GM12878 (cell line): ENCODE measurements around the gene INPP5D. TPM values are rescaled to one million over a fixed set of nuclear protein-coding genes. Genes with fewer than 3 reads are reported as not detected.

Experiments used
- ATAC-seq: fragments of 200-7000 bp; cut with Tn5 transposase; 3 replicates; pipeline ENCODE4 v1.9.1; 2020; ENCODE audit warnings: mild to moderate bottlenecking, moderate library complexity
- BruUV-seq: library from RNA; stranded (reverse); fragments of 400-500 nt; replicated peaks from 2 replicates; lab custom pipeline; 2021; lab: Mats Ljungman, UMichigan
- CTCF ChIA-PET: fragments of 300-600 bp; sonication (Branson Sonifier 250); formaldehyde crosslinking; extraction: SDS; loops from one replicate; lab custom pipeline; 2021; ENCODE audit warnings: inconsistent platforms; lab: Yijun Ruan, JAX
- POLR2A ChIA-PET: fragments of 350-600 bp; formaldehyde crosslinking; extraction: SDS; loops from one replicate; lab custom pipeline; 2021; ENCODE audit warnings: inconsistent platforms; lab: Charles Lee
- RAD21 ChIA-PET: fragments of 300-600 bp; sonication (Branson Sonifier 250); formaldehyde crosslinking; loops from one replicate; lab custom pipeline; 2023; ENCODE audit warnings: antibody characterized with exemption; ENCODE audit not compliant: unreplicated experiment; lab: Charles Lee
- SMC1A ChIA-PET: fragments of 300-600 bp; sonication (Branson Sonifier 250); formaldehyde crosslinking; loops from one replicate; lab custom pipeline; 2023; ENCODE audit not compliant: unreplicated experiment, uncharacterized antibody; lab: Charles Lee
- DNase-seq: peaks from one replicate; pipeline ENCODE4 v3.0.0-alpha.2; 2011; ENCODE audit warnings: low read depth, low spot score
- FAIRE-seq: peaks from 3 replicates; lab custom pipeline; 2011; peaks lifted over from hg19 to GRCh38; lab: Jason Lieb, UNC
- H2AFZ ChIP-seq: 2 replicates; pipeline ENCODE4 v1.6.0; 2011; ENCODE audit warnings: low read depth, low read length, control low read depth; ENCODE audit not compliant: control insufficient read depth
- H3K27ac ChIP-seq: 2 replicates; pipeline ENCODE4 v1.5.1; 2011; ENCODE audit warnings: control low read depth; ENCODE audit not compliant: control insufficient read depth, insufficient read depth
- H3K27me3 ChIP-seq, 2 experiments: replicated peaks in 1 of 2; 2 replicates each; pipeline versions ENCODE4 v1.6.0 to v1.6.1; 2011; ENCODE audit warnings: low read length in 1 of 2; ENCODE audit not compliant: control insufficient read depth in 2 of 2, insufficient read depth in 2 of 2
- H3K36me3 ChIP-seq, 2 experiments: 2 replicates each; pipeline ENCODE4 v1.5.1; 2011; ENCODE audit warnings: low read length in 1 of 2; ENCODE audit not compliant: control insufficient read depth in 2 of 2, insufficient read depth in 2 of 2
- H3K4me1 ChIP-seq: 2 replicates; pipeline ENCODE4 v1.6.1; 2011; ENCODE audit warnings: mild to moderate bottlenecking, low read length, moderate library complexity, mixed read lengths; ENCODE audit not compliant: control insufficient read depth, insufficient read depth
- H3K4me2 ChIP-seq: 2 replicates; pipeline ENCODE4 v1.6.0; 2011; ENCODE audit warnings: control low read depth; ENCODE audit not compliant: control insufficient read depth, insufficient read depth
- H3K4me3 ChIP-seq: fragments of 200-600 bp; sonication (generic); 2 replicates; pipeline ENCODE4 v1.5.1; 2016
- H3K79me2 ChIP-seq: 2 replicates; pipeline ENCODE4 v1.6.0; 2011; ENCODE audit warnings: low read length; ENCODE audit not compliant: control insufficient read depth, insufficient read depth
- H3K9ac ChIP-seq: 2 replicates; pipeline ENCODE4 v1.8.0; 2011; ENCODE audit warnings: low read length, control low read depth, mixed read lengths; ENCODE audit not compliant: control insufficient read depth, insufficient read depth
- H3K9me3 ChIP-seq: replicated peaks from 3 replicates; pipeline ENCODE4 v1.5.1; 2011; ENCODE audit warnings: mild to moderate bottlenecking, low read length; ENCODE audit not compliant: control insufficient read depth, insufficient read depth
- H4K20me1 ChIP-seq: 2 replicates; pipeline ENCODE4 v1.6.0; 2011; ENCODE audit not compliant: control insufficient read depth, insufficient read depth
- ATF7 ChIP-seq: fragments of 450-650 bp; IDR thresholded peaks from 2 replicates; pipeline ENCODE4 v1.6.1; 2016; ENCODE audit warnings: low read depth, mild to moderate bottlenecking
- BACH1 ChIP-seq: fragments of 450-650 bp; IDR thresholded peaks from 2 replicates; pipeline ENCODE4 v1.6.1; 2017; ENCODE audit warnings: mild to moderate bottlenecking, borderline replicate concordance
- ESRRA ChIP-seq: IDR thresholded peaks from 2 replicates; pipeline ENCODE4 v1.6.1; 2012; ENCODE audit warnings: mild to moderate bottlenecking, low read length, improper control_type of control experiment
- MEF2B ChIP-seq: fragments of 450-650 bp; IDR thresholded peaks from 2 replicates; pipeline ENCODE4 v1.6.1; 2018; ENCODE audit warnings: mild to moderate bottlenecking, moderate library complexity; ENCODE audit not compliant: partially characterized antibody, poor library complexity, severe bottlenecking
- RELA ChIP-seq: fragments of 450-650 bp; IDR thresholded peaks from 2 replicates; pipeline ENCODE4 v1.8.0; 2014; ENCODE audit warnings: borderline replicate concordance; ENCODE audit not compliant: partially characterized antibody
- SMC3 ChIP-seq: IDR thresholded peaks from 2 replicates; pipeline ENCODE4 v1.6.1; 2011; ENCODE audit warnings: low read length, improper control_type of control experiment, borderline replicate concordance
- ZNF217 ChIP-seq: fragments of 450-650 bp; IDR thresholded peaks from 2 replicates; pipeline ENCODE4 v1.6.1; 2017; ENCODE audit warnings: antibody characterized with exemption, mild to moderate bottlenecking
- WGBS: methylation state at CpG from one replicate; pipeline ENCODE4 v1.1.6; 2016; ENCODE audit warnings: low lambda C conversion rate; ENCODE audit not compliant: insufficient replicate concordance, insufficient coverage; ENCODE audit errors: missing lambda C conversion rate; 5-methylcytosine and 5-hydroxymethylcytosine counted together
- in situ Hi-C: fragments of 300-500 bp; cut with MboI; formaldehyde crosslinking; loops from 9 replicates; pipeline ENCODE4 v1.14.3; 2018; ENCODE audit warnings: mixed read lengths
- intact Hi-C: fragments of 100-400 bp; cut with micrococcal nuclease; formaldehyde crosslinking; loops from one replicate; pipeline ENCODE4 v1.14.2; 2022; ENCODE audit not compliant: unreplicated experiment
- polyA plus RNA-seq, 11 experiments: library from polyadenylated mRNA; depleted of rRNA in 4 of 11; unstranded in 6 of 11; stranded (reverse) in 5 of 11; fragments of >200 nt; fragmentation: Nextera tagmentation in 4 of 11; fragmentation: Illumina TruSeq in 1 of 11; extraction: Ambion mirVana in 4 of 11; extraction: Trizol in 1 of 11; gene quantifications; 1 replicate in 1 of 11; 2 replicates in 10 of 11; pipeline versions ENCODE4 v1.2.1 to v1.2.3, GENCODE V29; 2011 to 2016; ENCODE audit warnings: inconsistent platforms in 2 of 11, missing spikeins in 2 of 11, low read depth in 1 of 11
- total RNA-seq, 4 experiments: library from RNA; depleted of rRNA in 3 of 4; stranded (reverse); fragments of >200 nt in 3 of 4; fragmentation: Illumina TruSeq in 1 of 4; extraction: Trizol in 1 of 4; gene quantifications; 2 replicates each; pipeline versions ENCODE4 v1.2.1 to v1.2.3, GENCODE V29; 2013 to 2021
- TF ChIP-seq, protein P1 (sequence below): fragments of 450-650 bp; IDR thresholded peaks from 2 replicates; pipeline ENCODE4 v1.6.1; 2018; ENCODE audit warnings: mild to moderate bottlenecking, low read depth, moderate library complexity; ENCODE audit not compliant: partially characterized antibody
- TF ChIP-seq, protein P2 (sequence below): IDR thresholded peaks from 2 replicates; pipeline ENCODE4 v1.6.1; 2012; ENCODE audit warnings: low read depth, low read length, improper control_type of control experiment

Gene INPP5D
- total and polyA plus RNA-seq, 10 of the 15 experiments (the other 5 are each of a cell fraction or from before 2014, with no cell fraction given): 11.8 to 139 (median 88.8) TPM

DNA sequence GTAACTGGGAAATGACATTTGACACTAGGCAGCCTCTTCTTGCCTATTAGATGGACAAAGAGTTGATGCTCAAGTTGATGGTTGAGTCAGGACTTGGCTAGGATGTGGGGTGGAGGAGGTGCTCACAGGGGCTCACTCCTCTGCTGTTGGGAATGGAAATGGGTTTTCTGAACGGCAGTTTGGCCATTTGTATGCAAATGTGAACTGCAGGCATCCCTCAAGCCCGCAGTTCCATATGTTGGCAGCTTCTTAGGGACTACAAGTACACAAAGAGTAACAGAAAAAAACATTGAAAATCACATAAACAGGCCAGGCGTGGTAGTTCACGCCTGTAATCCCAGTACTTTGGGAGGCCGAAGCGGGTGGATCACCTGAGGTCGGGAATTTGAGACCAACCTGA is 80.8 kb downstream of the INPP5D start:
- H2AFZ ChIP-seq: no peak overlapping the region
- H3K36me3 ChIP-seq: peaks cover 22 to 36% of the 10 kb centered on the region in 2 experiments
- H3K4me1 ChIP-seq: peaks cover 19% of the 10 kb centered on the region
- no TSS peak for BruUV-seq
- ATAC-seq (no peak), DNase-seq (no peak), FAIRE-seq (no peak)
- H3K27me3 ChIP-seq: no peaks in the 10 kb centered on the region
- in situ Hi-C loops (no loop called here), intact Hi-C loops (no loop called here)
- no peak overlapping the region for H3K27ac ChIP-seq
- ChIA-PET POLR2A (no interaction called here), RAD21 (interaction anchor here (1.2 kb wide), 1 partner anchor 77 kb away, joined by 4 read pairs; no protein-coding TSS in a partner anchor), SMC1A (interaction anchor here (1.7 kb wide), 1 partner anchor 59 kb away, joined by 3 read pairs; no protein-coding TSS in a partner anchor), CTCF (interaction anchor here (1.0 kb wide), 1 partner anchor 12 kb away, joined by 3 read pairs; no protein-coding TSS in a partner anchor)
- WGBS: 84% methylated on average over 7 of the region's 7 CpGs
- H3K9me3 ChIP-seq: no peaks in the 10 kb centered on the region; the same call in 2 of the 3 replicates
- no peak for TF ChIP-seq ESRRA
- TF ChIP-seq, protein P1, sequence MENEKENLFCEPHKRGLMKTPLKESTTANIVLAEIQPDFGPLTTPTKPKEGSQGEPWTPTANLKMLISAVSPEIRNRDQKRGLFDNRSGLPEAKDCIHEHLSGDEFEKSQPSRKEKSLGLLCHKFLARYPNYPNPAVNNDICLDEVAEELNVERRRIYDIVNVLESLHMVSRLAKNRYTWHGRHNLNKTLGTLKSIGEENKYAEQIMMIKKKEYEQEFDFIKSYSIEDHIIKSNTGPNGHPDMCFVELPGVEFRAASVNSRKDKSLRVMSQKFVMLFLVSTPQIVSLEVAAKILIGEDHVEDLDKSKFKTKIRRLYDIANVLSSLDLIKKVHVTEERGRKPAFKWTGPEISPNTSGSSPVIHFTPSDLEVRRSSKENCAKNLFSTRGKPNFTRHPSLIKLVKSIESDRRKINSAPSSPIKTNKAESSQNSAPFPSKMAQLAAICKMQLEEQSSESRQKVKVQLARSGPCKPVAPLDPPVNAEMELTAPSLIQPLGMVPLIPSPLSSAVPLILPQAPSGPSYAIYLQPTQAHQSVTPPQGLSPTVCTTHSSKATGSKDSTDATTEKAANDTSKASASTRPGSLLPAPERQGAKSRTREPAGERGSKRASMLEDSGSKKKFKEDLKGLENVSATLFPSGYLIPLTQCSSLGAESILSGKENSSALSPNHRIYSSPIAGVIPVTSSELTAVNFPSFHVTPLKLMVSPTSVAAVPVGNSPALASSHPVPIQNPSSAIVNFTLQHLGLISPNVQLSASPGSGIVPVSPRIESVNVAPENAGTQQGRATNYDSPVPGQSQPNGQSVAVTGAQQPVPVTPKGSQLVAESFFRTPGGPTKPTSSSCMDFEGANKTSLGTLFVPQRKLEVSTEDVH: no peak
- TF ChIP-seq ATF7: no peak
- no peak for TF ChIP-seq SMC3
- TF ChIP-seq MEF2B: no peak
- TF ChIP-seq BACH1: no peak
- no peak for TF ChIP-seq RELA
- TF ChIP-seq, protein P2, sequence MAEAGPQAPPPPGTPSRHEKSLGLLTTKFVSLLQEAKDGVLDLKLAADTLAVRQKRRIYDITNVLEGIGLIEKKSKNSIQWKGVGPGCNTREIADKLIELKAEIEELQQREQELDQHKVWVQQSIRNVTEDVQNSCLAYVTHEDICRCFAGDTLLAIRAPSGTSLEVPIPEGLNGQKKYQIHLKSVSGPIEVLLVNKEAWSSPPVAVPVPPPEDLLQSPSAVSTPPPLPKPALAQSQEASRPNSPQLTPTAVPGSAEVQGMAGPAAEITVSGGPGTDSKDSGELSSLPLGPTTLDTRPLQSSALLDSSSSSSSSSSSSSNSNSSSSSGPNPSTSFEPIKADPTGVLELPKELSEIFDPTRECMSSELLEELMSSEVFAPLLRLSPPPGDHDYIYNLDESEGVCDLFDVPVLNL: no peak
- TF ChIP-seq ZNF217: no peak
- no peak overlapping the region for H3K4me2 ChIP-seq
- no peak overlapping the region for H3K4me3 ChIP-seq
- H3K79me2 ChIP-seq: peaks cover 12% of the 10 kb centered on the region
- H3K9ac ChIP-seq: no peak overlapping the region
- no peaks in the 10 kb centered on the region for H4K20me1 ChIP-seq
